ENCODE results near the gene PLET1. TPM values are rescaled to one million over a fixed set of nuclear protein-coding genes. Genes with fewer than 3 reads are reported as not detected.
A peak's percentile ranks its signal among the peaks of the same experiment; 100 is the strongest.

PLET1 gene
- polyA plus RNA-seq, 6 donors from 2014 or later = 0.98 TPM; not detected in 5

- DNase-seq (no peak), ATAC-seq (ENCODE audit: low read depth in 2 of 2) (no peak)
- H3K27me3 Mint-ChIP-seq = no peaks in the 10 kb centered on the region
- peaks cover 16 to 25% (median 16%) of the 10 kb centered on the region in 3 donors for H3K4me1 Mint-ChIP-seq
- H3K4me3 Mint-ChIP-seq = peak overlapping the region in 2 of 8 donors; percentile 43 to 49
- no peaks in the 10 kb centered on the region for H3K36me3 Mint-ChIP-seq
- H3K27ac Mint-ChIP-seq = peak overlapping the region in 1 of 6 donors; percentile 82
- H3K9me3 Mint-ChIP-seq = peaks cover 0 to 3% (median 0%) of the 10 kb centered on the region in 7 donors
Observed at GRCh38 chr11:112277941-112278340, 17.3 kb upstream of the PLET1 start.

GRCh38 chr11:112277029-112277428 lies 16.4 kb upstream of the PLET1 start:
- H3K27me3 Mint-ChIP-seq = no peaks in the 10 kb centered on the region
- H3K9me3 Mint-ChIP-seq = peaks cover 0 to 3% (median 0%) of the 10 kb centered on the region in 7 donors
- H3K4me3 Mint-ChIP-seq = no peak overlapping the region
- H3K36me3 Mint-ChIP-seq = no peaks in the 10 kb centered on the region
- H3K4me1 Mint-ChIP-seq = peaks cover 21 to 32% (median 22%) of the 10 kb centered on the region in 3 donors
- ATAC-seq (ENCODE audit: low read depth in 2 of 2) (no peak), DNase-seq (no peak)
- H3K27ac Mint-ChIP-seq = no peak overlapping the region

GRCh38 chr11:112274007-112274783 lies 13.5 kb upstream of the PLET1 start:
- Mint-ChIP-seq H3K9me3 (peaks cover 0 to 3% (median 0%) of the 10 kb centered on the region in 7 donors), H3K36me3 (peaks cover 0 to 5% of the 10 kb centered on the region in 2 donors), H3K27ac (no peak overlapping the region), H3K27me3 (no peaks in the 10 kb centered on the region), H3K4me3 (peak overlapping the region in 3 of 8 donors; percentile 2 to 45 (median 42)), H3K4me1 (peaks cover 19 to 35% (median 32%) of the 10 kb centered on the region in 3 donors)
- no peak for ATAC-seq (ENCODE audit: low read depth in 2 of 2)
- DNase-seq = no peak

- Mint-ChIP-seq H3K27ac (peak overlapping the region in 2 of 6 donors; percentile 29 to 38), H3K4me1 (peaks cover 20 to 38% (median 32%) of the 10 kb centered on the region in 3 donors), H3K27me3 (no peaks in the 10 kb centered on the region), H3K36me3 (peaks cover 0 to 9% of the 10 kb centered on the region in 2 donors), H3K9me3 (peaks cover 0 to 3% (median 0%) of the 10 kb centered on the region in 7 donors), H3K4me3 (peak overlapping the region in 2 of 8 donors; percentile 23 to 48)
- ATAC-seq (ENCODE audit: low read depth in 2 of 2) = no peak
- DNase-seq = no peak
Observed at GRCh38 chr11:112273066-112273465, 12.4 kb upstream of the PLET1 start.

GRCh38 chr11:112271242-112271641 lies 10.6 kb upstream of the PLET1 start:
- H3K4me1 Mint-ChIP-seq = peaks cover 23 to 33% (median 32%) of the 10 kb centered on the region in 3 donors
- H3K4me3 Mint-ChIP-seq = peak overlapping the region in 7 of 8 donors; percentile 20 to 86 (median 74)
- peak; percentile 51 to 67 for ATAC-seq (ENCODE audit: low read depth in 2 of 2)
- no peak for DNase-seq
- peaks cover 0 to 3% (median 0%) of the 10 kb centered on the region in 7 donors for H3K9me3 Mint-ChIP-seq
- no peaks in the 10 kb centered on the region for H3K27me3 Mint-ChIP-seq
- H3K27ac Mint-ChIP-seq = peak overlapping the region; percentile 44 to 94 (median 86)
- H3K36me3 Mint-ChIP-seq = peaks cover 0 to 9% of the 10 kb centered on the region in 2 donors

- DNase-seq (no peak), ATAC-seq (ENCODE audit: low read depth in 2 of 2) (no peak)
- H3K9me3 Mint-ChIP-seq = peaks cover 0 to 3% (median 0%) of the 10 kb centered on the region in 7 donors
- no peaks in the 10 kb centered on the region for H3K27me3 Mint-ChIP-seq
- H3K4me1 Mint-ChIP-seq = peaks cover 23 to 33% (median 32%) of the 10 kb centered on the region in 3 donors
- H3K4me3 Mint-ChIP-seq = peak overlapping the region in 5 of 8 donors; percentile 12 to 86 (median 62)
- peak overlapping the region in 5 of 6 donors; percentile 13 to 94 (median 79) for H3K27ac Mint-ChIP-seq
- H3K36me3 Mint-ChIP-seq = peaks cover 0 to 9% of the 10 kb centered on the region in 2 donors
Observed at GRCh38 chr11:112270551-112271180, 10.0 kb upstream of the PLET1 start.

- ATAC-seq (ENCODE audit: low read depth in 2 of 2) = no peak
- Mint-ChIP-seq H3K36me3 (peaks cover 0 to 9% of the 10 kb centered on the region in 2 donors), H3K4me3 (peak overlapping the region in 1 of 8 donors; percentile 22), H3K27me3 (no peaks in the 10 kb centered on the region), H3K27ac (peak overlapping the region in 1 of 6 donors; percentile 48), H3K4me1 (peaks cover 23 to 33% (median 29%) of the 10 kb centered on the region in 3 donors), H3K9me3 (peaks cover 0 to 3% (median 0%) of the 10 kb centered on the region in 7 donors)
- DNase-seq = no peak
Observed at GRCh38 chr11:112269139-112269538, 8.5 kb upstream of the PLET1 start.

- DNase-seq (no peak), ATAC-seq (ENCODE audit: low read depth in 2 of 2) (no peak)
- no peaks in the 10 kb centered on the region for H3K27me3 Mint-ChIP-seq
- peak overlapping the region in 2 of 6 donors; percentile 15 to 22 for H3K27ac Mint-ChIP-seq
- H3K4me1 Mint-ChIP-seq = peaks cover 23 to 33% (median 29%) of the 10 kb centered on the region in 3 donors
- H3K36me3 Mint-ChIP-seq = peaks cover 0 to 9% of the 10 kb centered on the region in 2 donors
- no peak overlapping the region for H3K4me3 Mint-ChIP-seq
- peaks cover 0 to 3% (median 0%) of the 10 kb centered on the region in 7 donors for H3K9me3 Mint-ChIP-seq
Observed at GRCh38 chr11:112268406-112268805, 7.7 kb upstream of the PLET1 start.

- DNase-seq (no peak), ATAC-seq (ENCODE audit: low read depth in 2 of 2) (no peak)
- Mint-ChIP-seq H3K4me1 (peaks cover 16 to 25% (median 20%) of the 10 kb centered on the region in 3 donors), H3K9me3 (no peaks in the 10 kb centered on the region), H3K4me3 (no peak overlapping the region), H3K27ac (no peak overlapping the region), H3K36me3 (peaks cover 0 to 9% of the 10 kb centered on the region in 2 donors), H3K27me3 (no peaks in the 10 kb centered on the region)
Observed at GRCh38 chr11:112267188-112267591, 6.5 kb upstream of the PLET1 start.

- Mint-ChIP-seq H3K9me3 (no peaks in the 10 kb centered on the region), H3K27ac (peak overlapping the region in 1 of 6 donors; percentile 7), H3K4me1 (peaks cover 10 to 17% (median 12%) of the 10 kb centered on the region in 3 donors), H3K4me3 (no peak overlapping the region), H3K36me3 (peaks cover 0 to 9% of the 10 kb centered on the region in 2 donors), H3K27me3 (no peaks in the 10 kb centered on the region)
- no peak for ATAC-seq (ENCODE audit: low read depth in 2 of 2)
- DNase-seq = no peak
Observed at GRCh38 chr11:112266410-112266778, 5.7 kb upstream of the PLET1 start.

- H3K36me3 Mint-ChIP-seq = peaks cover 0 to 9% of the 10 kb centered on the region in 2 donors
- H3K27me3 Mint-ChIP-seq = no peaks in the 10 kb centered on the region
- H3K4me1 Mint-ChIP-seq = peaks cover 5 to 12% (median 7%) of the 10 kb centered on the region in 3 donors
- ATAC-seq (ENCODE audit: low read depth in 2 of 2) (no peak), DNase-seq (no peak)
- no peak overlapping the region for H3K4me3 Mint-ChIP-seq
- no peaks in the 10 kb centered on the region for H3K9me3 Mint-ChIP-seq
- H3K27ac Mint-ChIP-seq = no peak overlapping the region
Observed at GRCh38 chr11:112265659-112266409, 5.2 kb upstream of the PLET1 start.

- ATAC-seq (ENCODE audit: low read depth in 2 of 2) (no peak), DNase-seq (no peak)
- Mint-ChIP-seq H3K36me3 (peaks cover 5 to 8% of the 10 kb centered on the region in 2 donors), H3K9me3 (no peaks in the 10 kb centered on the region), H3K27me3 (no peaks in the 10 kb centered on the region), H3K4me1 (peaks cover 0 to 5% (median 0%) of the 10 kb centered on the region in 3 donors), H3K27ac (no peak overlapping the region), H3K4me3 (no peak overlapping the region)
Observed at GRCh38 chr11:112255067-112255720, 5.5 kb downstream of the PLET1 start.
